Endothelial cell of umbilical vein (primary cell): ENCODE results near the gene PTK6. TPM values are rescaled to one million over a fixed set of nuclear protein-coding genes. Genes with fewer than 3 reads are reported as not detected.

ENCODE experiments used
- BruUV-seq: library from RNA; stranded (reverse); fragments of 400-500 nt; replicated peaks from 2 replicates; lab custom pipeline; 2021; lab: Mats Ljungman, UMichigan
- CTCF ChIA-PET: fragments of 300-600, 350-600 bp; sonication (Branson Sonifier 250); formaldehyde crosslinking; loops from one replicate; lab custom pipeline; 2021; ENCODE audit warnings: antibody characterized with exemption, inconsistent platforms; lab: Charles Lee
- POLR2A ChIA-PET: fragments of 300-600, 350-600 bp; sonication (Branson Sonifier 250); formaldehyde crosslinking; loops from one replicate; lab custom pipeline; 2021; ENCODE audit warnings: antibody characterized with exemption, inconsistent platforms; lab: Charles Lee
- DNase-seq: peaks from one replicate; pipeline ENCODE4 v3.0.0-alpha.2; 2011; ENCODE audit warnings: low read depth, low spot score
- FAIRE-seq: peaks from 2 replicates; lab custom pipeline; 2011; peaks lifted over from hg19 to GRCh38; lab: Jason Lieb, UNC
- H2AFZ ChIP-seq: 2 replicates; pipeline ENCODE4 v1.6.0; 2012; ENCODE audit warnings: low read depth, low read length, control low read depth, inconsistent platforms
- H3K27ac ChIP-seq: 2 replicates; pipeline ENCODE4 v1.5.1; 2011; ENCODE audit warnings: low read depth, mild to moderate bottlenecking, control low read depth, low read length, moderate library complexity; ENCODE audit not compliant: insufficient read depth
- H3K27me3 ChIP-seq, 2 experiments: 2 replicates each; pipeline versions ENCODE4 v1.6.0 to v1.6.1; 2011; ENCODE audit warnings: low read length in 2 of 2, mixed read lengths in 1 of 2; ENCODE audit not compliant: control insufficient read depth in 2 of 2, insufficient read depth in 2 of 2
- H3K36me3 ChIP-seq, 2 experiments: 2 replicates in 1 of 2; 3 replicates in 1 of 2; pipeline ENCODE4 v1.5.1; 2011; ENCODE audit warnings: low read length in 2 of 2, mild to moderate bottlenecking in 1 of 2, moderate library complexity in 1 of 2; ENCODE audit not compliant: control insufficient read depth in 2 of 2, insufficient read depth in 2 of 2; ENCODE audit errors: extremely low read depth in 1 of 2
- H3K4me1 ChIP-seq: 3 replicates; pipeline ENCODE4 v1.5.1; 2011; ENCODE audit warnings: mild to moderate bottlenecking, low read length; ENCODE audit not compliant: control insufficient read depth, insufficient read depth; ENCODE audit errors: extremely low read depth
- H3K4me2 ChIP-seq: 2 replicates; pipeline ENCODE4 v1.6.1; 2011; ENCODE audit warnings: low read length, control low read depth, mixed read lengths; ENCODE audit not compliant: insufficient read depth
- H3K4me3 ChIP-seq, 3 experiments: fragments of 200-600 bp in 1 of 3; sonication (generic), shearing (Covaris generic) in 1 of 3; replicated peaks in 1 of 3; 2 replicates each; pipeline ENCODE4 v1.5.1; 2011 to 2016; ENCODE audit warnings: control low read depth in 3 of 3, low read length in 3 of 3, mild to moderate bottlenecking in 2 of 3, inconsistent platforms in 1 of 3, low read depth in 1 of 3, moderate library complexity in 1 of 3; ENCODE audit not compliant: insufficient read depth in 1 of 3
- H3K79me2 ChIP-seq: 2 replicates; pipeline ENCODE4 v1.6.0; 2012; ENCODE audit warnings: low read length, inconsistent platforms; ENCODE audit not compliant: control insufficient read depth, insufficient read depth
- H3K9ac ChIP-seq: replicated peaks from 2 replicates; pipeline ENCODE3; 2011; ENCODE audit warnings: low read length, control low read depth; ENCODE audit not compliant: insufficient read depth; ENCODE audit errors: extremely low read depth
- H3K9me1 ChIP-seq: replicated peaks from 3 replicates; pipeline ENCODE4 v1.6.0; 2011; ENCODE audit warnings: mild to moderate bottlenecking, low read length; ENCODE audit not compliant: control insufficient read depth, insufficient read depth; ENCODE audit errors: extremely low read depth
- H3K9me3 ChIP-seq: replicated peaks from 2 replicates; pipeline ENCODE4 v1.5.1; 2012; ENCODE audit warnings: low read length, inconsistent platforms; ENCODE audit not compliant: control insufficient read depth, insufficient read depth
- H4K20me1 ChIP-seq: replicated peaks from 2 replicates; pipeline ENCODE3; 2011; ENCODE audit warnings: mild to moderate bottlenecking, low read length; ENCODE audit not compliant: control insufficient read depth, insufficient read depth; ENCODE audit errors: extremely low read depth
- CTCF ChIP-seq, 2 donors: IDR thresholded peaks; 1 replicate in 1 of 2; 2 replicates in 1 of 2; pipeline ENCODE4 v1.5.1; 2011; ENCODE audit warnings: low read length in 2 of 2, mild to moderate bottlenecking in 2 of 2, moderate library complexity in 2 of 2, control low read depth in 1 of 2, inconsistent platforms in 1 of 2, low read depth in 1 of 2; ENCODE audit not compliant: insufficient read depth in 1 of 2; ENCODE audit errors: extremely low read depth in 1 of 2
- EZH2 ChIP-seq: IDR thresholded peaks from 2 replicates; pipeline ENCODE4 v1.6.1; 2012; ENCODE audit warnings: borderline replicate concordance, low read depth, mild to moderate bottlenecking, moderate library complexity, low read length, inconsistent platforms; ENCODE audit not compliant: severe bottlenecking
- FOS ChIP-seq: IDR thresholded peaks from 2 replicates; pipeline ENCODE4 v1.6.1; 2011; ENCODE audit warnings: mild to moderate bottlenecking, low read length, moderate library complexity, borderline replicate concordance; ENCODE audit not compliant: insufficient read depth
- GATA2 ChIP-seq: IDR thresholded peaks from 2 replicates; pipeline ENCODE4 v1.7.0; 2011; ENCODE audit warnings: low read depth, mild to moderate bottlenecking, moderate library complexity, mixed read lengths, low read length; ENCODE audit not compliant: insufficient read length, insufficient read depth
- JUN ChIP-seq: IDR thresholded peaks from 2 replicates; pipeline ENCODE4 v1.6.1; 2011; ENCODE audit warnings: borderline replicate concordance, low read depth; ENCODE audit not compliant: insufficient read length, insufficient read depth
- MYC ChIP-seq: IDR thresholded peaks from one replicate; pipeline ENCODE4 v1.6.1; 2011; ENCODE audit warnings: mild to moderate bottlenecking, low read depth, low read length
- POLR2A ChIP-seq: IDR thresholded peaks from 2 replicates; pipeline ENCODE4 v1.6.1; 2012; ENCODE audit warnings: low read depth, mild to moderate bottlenecking, control low read depth, low read length
- POLR2AphosphoS5 ChIP-seq: IDR thresholded peaks from 2 replicates; pipeline ENCODE4 v1.6.1; 2012; ENCODE audit warnings: low read depth, mild to moderate bottlenecking, control low read depth, low read length, moderate library complexity; ENCODE audit not compliant: insufficient read depth
- dilution Hi-C: fragments of 300-500 bp; cut with MboI; formaldehyde crosslinking; loops from one replicate; pipeline ENCODE4 v1.15.0; 2019; ENCODE audit warnings: low sequenced_read_pairs; ENCODE audit not compliant: extremely low pct_ligation_motif_present
- intact Hi-C: fragments of 100-400 bp; cut with micrococcal nuclease; formaldehyde crosslinking; loops from one replicate; pipeline ENCODE4 v1.10.0; 2022
- polyA plus RNA-seq, 4 experiments: library from polyadenylated mRNA; depleted of rRNA in 3 of 4; stranded (reverse) in 3 of 4; unstranded in 1 of 4; fragments of >200 nt; gene quantifications; 2 replicates each; pipeline versions ENCODE4 v1.2.1 to v1.2.3, GENCODE V29; 2011 to 2012; ENCODE audit warnings: missing spikeins in 1 of 4
- total RNA-seq: library from RNA; stranded (reverse); gene quantifications from 2 replicates; pipeline ENCODE4 v1.2.3, GENCODE V29; 2021
- TF ChIP-seq, protein P1 (sequence below): IDR thresholded peaks from 2 replicates; pipeline ENCODE4 v1.6.1; 2011; ENCODE audit not compliant: insufficient read depth, insufficient read length

PTK6 gene
- total and polyA plus RNA-seq, 2 donors (not counting 3 experiments of a cell fraction or from before 2014, with no cell fraction given), result 0.18 TPM; not detected in 1

- no peaks in the 10 kb centered on the region for H3K36me3 ChIP-seq
- no peak overlapping the region for H3K4me2 ChIP-seq
- POLR2A ChIA-PET, result no interaction called here
- no peak overlapping the region for H3K9ac ChIP-seq
- intact Hi-C loops (no loop called here), dilution Hi-C loops (no loop called here)
- no peak overlapping the region for H3K27ac ChIP-seq
- no peaks in the 10 kb centered on the region for H3K4me1 ChIP-seq
- no peak overlapping the region for H3K4me3 ChIP-seq
- no peaks in the 10 kb centered on the region for H3K27me3 ChIP-seq
- no peaks in the 10 kb centered on the region for H3K9me1 ChIP-seq
- CTCF ChIA-PET, result no interaction called here
- H2AFZ ChIP-seq, result no peak overlapping the region
- no peaks in the 10 kb centered on the region for H4K20me1 ChIP-seq
- no TSS peak for BruUV-seq
- TF ChIP-seq GATA2, result no peak
- TF ChIP-seq POLR2A, result no peak
- H3K9me3 ChIP-seq, result no peaks in the 10 kb centered on the region
- no peak for FAIRE-seq
- DNase-seq, result no peak
- H3K79me2 ChIP-seq, result no peaks in the 10 kb centered on the region
Observed at GRCh38 chr20:63491635-63492230, 45.4 kb downstream of the PTK6 start.

DNA sequence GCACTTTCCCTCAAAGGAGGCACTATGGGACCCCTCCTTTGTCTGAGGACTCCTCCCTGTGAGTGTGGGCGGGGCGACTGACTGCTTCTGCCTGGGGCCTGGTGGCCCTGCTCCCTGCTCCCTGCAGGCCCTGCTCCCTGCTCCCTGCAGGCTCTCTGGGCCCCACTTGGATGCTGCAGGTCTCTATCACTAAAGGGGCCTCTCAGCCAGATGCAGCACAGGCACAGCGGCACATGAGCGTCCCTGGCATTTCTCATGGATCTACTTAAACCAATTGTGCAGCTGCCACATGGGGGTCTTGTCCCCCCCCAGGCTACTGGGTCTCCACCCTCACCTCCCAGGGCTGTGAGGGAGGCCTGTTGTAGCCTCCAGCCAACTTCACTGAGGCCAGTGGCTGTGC lies 46.1 kb downstream of the PTK6 start:
- no peaks in the 10 kb centered on the region for H3K4me1 ChIP-seq
- H3K4me2 ChIP-seq, result no peak overlapping the region
- no peaks in the 10 kb centered on the region for H3K36me3 ChIP-seq
- no peak overlapping the region for H3K27ac ChIP-seq
- CTCF ChIA-PET, result no interaction called here
- intact Hi-C loops (no loop called here), dilution Hi-C loops (no loop called here)
- no peaks in the 10 kb centered on the region for H3K27me3 ChIP-seq
- no peaks in the 10 kb centered on the region for H3K9me1 ChIP-seq
- no peak overlapping the region for H3K4me3 ChIP-seq
- no peak overlapping the region for H2AFZ ChIP-seq
- no peaks in the 10 kb centered on the region for H3K79me2 ChIP-seq
- FAIRE-seq (no peak), DNase-seq (no peak)
- no peaks in the 10 kb centered on the region for H3K9me3 ChIP-seq
- H4K20me1 ChIP-seq, result no peaks in the 10 kb centered on the region
- H3K9ac ChIP-seq, result no peak overlapping the region
- TF ChIP-seq GATA2 (no peak), JUN (no peak), MYC (no peak), EZH2 (no peak), CTCF (IDR thresholded peaks at IDR 0.05; ENCODE audit: extremely low read depth in 1 of 2, insufficient read depth in 1 of 2, low read depth in 1 of 2, low read length in 2 of 2) (no peak), POLR2AphosphoS5 (no peak), POLR2A (no peak), FOS (no peak)
- TF ChIP-seq, protein P1, sequence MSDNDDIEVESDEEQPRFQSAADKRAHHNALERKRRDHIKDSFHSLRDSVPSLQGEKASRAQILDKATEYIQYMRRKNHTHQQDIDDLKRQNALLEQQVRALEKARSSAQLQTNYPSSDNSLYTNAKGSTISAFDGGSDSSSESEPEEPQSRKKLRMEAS, result no peak
- POLR2A ChIA-PET, result no interaction called here
- BruUV-seq, result no TSS peak
